GM21447 (cell line): Measurements from ENCODE around the gene SLC25A42.

Source experiments
- ATAC-seq: cut with Tn5 transposase; IDR thresholded peaks from one replicate; pipeline ENCODE4 v1.9.1; 2021; ENCODE audit not compliant: unreplicated experiment

SLC25A42 gene

DNA sequence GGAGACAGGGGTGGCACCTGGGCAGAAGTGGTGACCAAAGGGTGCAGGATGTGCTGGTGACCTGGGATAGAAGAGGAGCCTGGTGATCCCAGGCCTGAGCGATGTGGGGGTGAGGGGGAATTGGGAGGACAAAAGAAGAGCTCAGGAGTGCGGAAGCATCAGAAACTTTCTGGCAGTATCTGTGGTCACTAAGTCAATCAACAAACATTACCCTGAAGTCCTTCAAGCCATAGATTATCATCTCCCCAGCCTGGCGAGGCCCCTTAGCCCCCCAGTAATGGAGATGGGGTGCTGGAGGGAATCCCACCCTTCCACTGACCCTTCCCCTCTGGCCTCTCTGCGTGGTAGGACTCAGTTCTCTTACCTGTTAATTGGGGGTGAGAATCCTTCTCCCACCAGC is 95.7 kb downstream of the SLC25A42 start:
- ATAC-seq, result no peak

DNA sequence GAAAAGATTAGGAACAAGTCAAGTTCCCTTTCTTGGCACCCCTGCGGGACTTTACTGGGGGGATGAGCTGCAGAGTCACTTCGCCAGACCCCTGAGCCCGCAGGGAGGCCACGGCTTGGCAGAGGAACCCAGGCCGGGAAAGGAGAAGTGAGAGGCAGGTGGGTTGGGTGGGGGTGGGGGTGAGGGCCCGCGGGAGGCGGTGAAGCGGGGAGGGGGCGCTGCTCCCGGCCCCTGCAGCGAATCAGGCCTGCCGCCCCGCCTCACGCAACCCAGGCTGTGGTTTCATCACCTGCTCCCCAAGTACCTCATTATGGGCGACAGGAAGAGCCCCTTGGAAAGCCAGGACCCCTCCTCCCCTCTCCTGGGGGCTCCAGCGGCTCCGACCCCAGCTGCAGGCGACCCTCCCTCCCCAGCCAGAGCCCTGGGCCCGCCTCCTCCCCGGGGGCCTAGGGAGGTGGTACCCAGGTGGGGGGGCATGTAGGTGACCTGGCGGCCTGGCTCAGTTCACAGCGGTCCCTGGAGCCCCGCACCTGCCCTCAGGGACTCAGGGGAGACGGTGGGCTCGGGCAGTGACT is 96.8 kb downstream of the SLC25A42 start:
- ATAC-seq, result peak; percentile 33

DNA sequence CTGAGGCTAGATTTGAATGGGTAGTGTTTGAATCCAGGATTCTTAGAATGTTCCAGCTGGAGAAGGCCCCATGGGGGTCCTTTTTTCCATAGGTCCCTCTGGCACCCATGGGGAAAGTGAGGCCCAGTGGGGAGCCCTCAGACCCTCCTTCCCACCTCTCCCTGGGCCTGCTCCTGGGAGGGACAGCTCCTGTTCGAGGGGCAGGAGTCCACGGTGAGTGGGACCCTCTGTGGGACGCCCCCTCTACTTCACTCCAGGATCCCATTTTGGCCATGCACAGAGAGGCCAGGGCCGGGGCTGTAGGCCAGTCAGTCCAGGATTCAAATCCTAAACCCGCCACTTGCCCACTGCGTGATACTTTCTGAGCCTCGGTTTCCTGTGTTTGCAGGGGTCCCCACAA is 98.7 kb downstream of the SLC25A42 start:
- ATAC-seq, result no peak
